SK-N-DZ (cell line): ENCODE data around the gene CEACAM20.
"Not testable (repeated sequence)": the region's sequence is repeated elsewhere in the genome, so short reads cannot be mapped to it uniquely, and the experiment has no call there.

Source experiments
- DNase-seq: peaks from one replicate; pipeline ENCODE4 v3.0.0-alpha.2; 2015; ENCODE audit warnings: low spot score

The CEACAM20 gene

GRCh38 chr19:44549507-44549906, 20.0 kb upstream of the CEACAM20 start:
- no peak for DNase-seq

- DNase-seq: no peak
Measured at GRCh38 chr19:44548736-44549135, 19.3 kb upstream of the CEACAM20 start.

DNA sequence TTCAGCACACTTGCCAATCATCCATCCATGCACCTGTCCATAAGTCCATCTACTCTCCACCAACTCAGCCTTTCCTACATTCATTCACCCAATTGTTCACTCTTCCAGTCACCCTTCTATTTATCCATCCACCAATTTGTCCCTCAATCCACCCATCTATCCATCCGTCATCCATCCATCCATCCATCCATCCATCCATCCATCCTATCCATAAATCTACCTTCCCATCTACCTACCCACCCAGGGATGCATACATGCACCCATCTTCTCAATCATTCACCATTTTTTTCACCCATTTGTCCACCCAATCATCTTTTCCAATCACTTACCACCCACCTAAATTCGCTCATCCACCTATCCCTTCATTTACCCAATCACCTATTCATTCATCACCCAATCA, 14.6 kb upstream of the CEACAM20 start:
- DNase-seq: no peak

DNA sequence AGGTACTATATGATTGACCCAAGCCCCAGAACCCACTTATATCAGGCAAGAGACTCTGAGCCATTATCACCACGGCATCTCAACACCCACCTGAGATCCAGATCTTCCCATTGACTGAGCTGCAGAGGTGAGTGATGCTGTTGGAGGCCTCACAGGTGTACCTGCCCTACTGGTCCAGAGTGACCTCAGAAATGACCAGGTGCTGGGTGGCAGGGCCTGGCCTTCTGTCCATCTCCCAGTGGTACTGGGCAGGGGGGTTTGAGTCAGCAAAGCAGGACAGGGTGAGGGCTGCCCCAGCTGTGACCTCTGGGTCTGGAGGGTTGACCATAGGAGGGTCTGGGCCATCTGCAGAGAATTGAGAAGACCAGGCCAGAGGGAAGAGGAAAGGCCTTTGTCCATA, 13.2 kb upstream of the CEACAM20 start:
- no peak for DNase-seq

DNA sequence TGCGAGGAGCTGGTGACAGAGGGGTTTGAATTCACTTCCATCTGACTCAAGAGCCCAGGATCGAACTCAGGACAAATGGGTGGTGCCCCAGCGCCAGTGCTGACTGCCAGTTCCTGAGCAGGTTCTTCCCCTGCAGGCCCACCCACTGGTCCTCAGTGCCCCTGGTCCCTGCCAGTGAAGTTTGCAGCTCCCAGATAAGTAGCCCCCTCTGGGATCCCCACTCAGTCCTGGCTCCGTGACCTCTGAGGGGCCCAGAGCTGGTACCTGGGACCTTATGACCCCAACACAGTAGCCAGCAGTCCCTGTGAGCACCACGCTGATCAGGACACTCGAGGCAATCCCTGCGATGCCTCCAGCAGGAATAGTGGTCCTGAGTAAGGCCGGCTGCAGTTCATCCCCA, 11.3 kb upstream of the CEACAM20 start:
- no peak for DNase-seq

DNA sequence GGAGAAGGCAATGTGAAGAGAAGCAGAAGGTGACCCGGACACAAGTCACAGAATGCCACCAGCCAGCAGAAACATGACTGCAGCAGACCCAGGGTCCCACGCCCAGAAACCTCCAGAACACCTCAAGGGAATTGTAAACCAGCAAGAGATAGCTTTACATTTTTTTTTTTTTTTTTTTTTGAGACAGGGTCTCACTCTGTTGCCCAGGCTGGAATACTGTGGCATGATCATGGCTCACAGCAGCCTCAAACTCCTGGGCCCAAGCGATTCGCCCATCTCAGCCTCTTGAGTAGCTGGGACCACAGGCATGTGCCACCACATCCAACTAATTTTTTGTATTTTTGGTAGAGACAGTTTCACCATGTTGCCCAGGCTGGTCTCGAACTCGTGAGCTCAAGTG, 10.5 kb upstream of the CEACAM20 start:
- DNase-seq: no peak

GRCh38 chr19:44539236-44539826, 9.9 kb upstream of the CEACAM20 start:
- no peak for DNase-seq

DNA sequence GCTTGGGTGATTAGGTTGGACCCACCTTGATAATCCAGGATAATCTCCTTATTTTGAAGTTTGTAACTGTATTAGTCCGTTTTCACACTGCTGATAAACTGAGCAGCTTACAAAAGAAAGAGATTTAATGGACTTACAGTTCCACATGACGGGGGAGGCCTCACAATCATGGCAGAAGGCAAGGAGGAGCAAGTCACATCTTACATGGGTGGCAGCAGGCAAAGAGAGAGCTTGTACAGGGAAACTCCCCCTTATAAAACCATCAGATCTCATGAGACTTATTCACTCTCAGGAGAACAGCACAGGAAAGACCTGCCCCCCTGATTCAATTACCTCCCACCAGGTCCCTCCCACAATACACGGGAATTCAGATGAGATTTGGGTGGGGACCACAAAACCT, 5.9 kb upstream of the CEACAM20 start:
- not testable (repeated sequence) for DNase-seq

DNA sequence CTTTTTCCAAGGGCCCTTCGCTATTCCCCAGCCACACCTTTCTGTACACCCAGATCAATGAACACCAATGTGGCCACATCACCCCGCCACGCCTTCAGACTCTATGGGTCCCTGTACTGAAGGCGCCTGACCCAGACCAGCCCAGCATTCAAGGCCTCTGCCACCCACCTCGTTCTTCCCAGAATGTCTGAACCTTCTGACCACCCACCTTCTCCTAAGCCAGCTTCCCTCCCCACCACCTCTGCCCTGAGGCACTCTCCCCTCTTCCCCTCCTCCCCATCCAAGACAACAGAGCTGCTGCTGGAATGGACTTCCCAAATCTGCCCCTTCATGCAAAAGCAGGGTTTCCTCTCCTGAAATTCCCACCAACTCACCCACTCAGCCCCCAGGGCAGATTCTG, 3.3 kb upstream of the CEACAM20 start:
- DNase-seq: no peak

DNA sequence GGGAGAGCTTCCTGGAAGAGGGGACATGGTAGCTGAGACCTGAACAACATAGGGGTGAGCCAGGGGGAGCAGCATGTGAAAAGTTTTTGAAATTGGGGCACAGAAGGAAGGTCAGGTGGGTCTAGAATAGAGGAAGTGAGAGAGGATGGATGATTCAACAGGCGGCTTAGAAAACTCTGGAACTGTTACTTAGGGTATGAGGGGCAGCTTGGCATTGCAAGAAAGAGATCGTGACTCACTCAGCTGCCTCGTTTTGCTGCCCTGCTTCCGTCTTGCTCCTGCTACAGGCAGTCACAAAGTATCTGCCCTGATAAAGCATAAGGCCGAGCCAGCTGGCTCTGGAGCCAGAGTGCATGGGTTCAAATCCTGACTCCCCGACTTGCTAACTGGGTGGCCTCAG, 1.3 kb upstream of the CEACAM20 start:
- DNase-seq: no peak

DNA sequence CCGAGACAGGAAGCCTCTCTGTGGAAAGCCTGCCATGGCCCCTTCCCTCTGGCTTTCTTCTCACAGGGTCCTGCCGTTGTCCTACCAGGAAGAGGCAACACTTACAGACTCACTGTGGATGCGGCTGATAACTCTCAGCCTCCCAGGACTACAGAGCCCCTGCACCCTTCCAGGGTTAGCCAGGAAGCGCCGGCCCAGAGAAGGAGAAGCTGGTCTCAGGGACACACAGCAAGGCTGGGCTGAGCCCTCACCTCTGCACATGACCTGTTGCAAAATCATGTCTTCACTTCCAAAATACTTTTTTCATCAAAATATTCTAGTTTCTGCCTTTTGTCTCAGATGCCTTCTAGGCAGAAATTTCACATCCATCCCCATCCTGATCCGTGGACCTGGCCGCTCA, 1.9 kb downstream of the CEACAM20 start:
- no peak for DNase-seq

DNA sequence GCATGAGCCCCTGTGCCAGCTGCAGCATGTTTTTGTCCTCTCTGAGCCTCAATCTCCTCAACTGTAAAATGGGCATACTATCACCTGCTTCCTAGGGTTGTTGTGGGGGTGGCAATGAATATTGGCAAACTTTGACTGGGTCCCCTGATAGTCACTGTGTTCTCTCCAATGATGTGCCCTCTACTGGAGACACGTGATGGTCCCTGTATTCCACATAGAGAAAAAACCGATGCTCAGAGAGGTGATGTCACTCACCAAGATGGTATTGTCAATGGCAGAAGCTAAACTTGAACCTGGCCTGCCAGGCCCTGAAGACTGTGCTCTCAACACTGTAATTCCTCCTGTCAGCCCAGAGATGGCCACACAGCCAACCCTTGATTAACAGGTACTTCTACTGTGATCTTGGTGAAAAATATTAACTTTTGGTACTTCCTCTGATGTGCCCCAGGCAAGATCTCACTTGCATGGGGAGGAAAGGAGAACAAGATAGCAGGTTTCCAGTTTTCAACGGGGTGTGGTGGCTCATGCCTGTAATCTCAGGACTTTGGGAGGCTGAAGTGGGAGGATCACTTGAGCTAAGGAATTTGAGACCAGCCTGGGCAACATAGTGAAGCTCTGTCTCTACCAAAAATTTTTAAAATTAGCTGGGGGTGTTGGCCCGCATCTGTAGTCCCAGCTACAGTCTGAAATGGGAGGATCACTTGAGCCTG, 3.6 kb downstream of the CEACAM20 start:
- DNase-seq: no peak

DNA sequence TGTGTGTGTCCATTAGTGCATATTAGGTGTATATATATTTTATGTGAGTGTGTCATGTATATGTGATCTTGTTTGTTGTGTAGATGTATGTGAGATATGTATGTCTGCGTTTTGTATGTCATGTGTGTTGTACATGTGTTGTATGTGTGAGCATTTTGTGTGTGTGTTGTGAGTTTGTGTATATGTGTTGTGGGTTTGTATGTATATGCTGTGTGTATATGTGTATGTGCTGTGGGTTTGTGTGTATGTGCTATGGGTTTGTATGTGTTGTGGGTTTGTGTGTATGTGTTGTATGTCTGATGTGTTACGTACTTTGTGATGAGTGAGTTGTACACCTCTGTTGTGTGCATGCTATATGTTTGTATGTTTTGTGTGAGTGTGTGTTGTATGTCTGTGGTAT, 8.1 kb downstream of the CEACAM20 start:
- no peak for DNase-seq

DNA sequence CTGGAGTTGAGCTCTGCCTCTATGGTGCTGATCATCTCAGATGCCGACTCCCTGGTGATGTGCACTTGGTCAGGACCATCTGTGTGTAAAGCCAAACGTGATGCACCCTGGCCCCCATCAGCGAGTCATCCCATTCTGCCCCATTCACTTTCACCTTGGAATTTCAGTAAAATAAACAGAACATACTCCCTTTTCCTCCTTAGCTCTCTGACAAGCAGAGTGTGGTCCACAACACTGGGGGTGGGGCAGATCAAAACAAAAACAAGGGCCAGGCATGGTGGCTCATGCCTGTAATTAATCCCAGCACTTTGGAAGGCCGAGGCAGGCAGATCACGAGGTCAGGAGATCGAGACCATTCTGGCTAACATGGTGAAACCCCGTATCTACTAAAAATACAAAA, 12.3 kb downstream of the CEACAM20 start:
- no peak for DNase-seq

- DNase-seq: no peak
Measured at GRCh38 chr19:44515907-44516306, 13.6 kb downstream of the CEACAM20 start.

DNA sequence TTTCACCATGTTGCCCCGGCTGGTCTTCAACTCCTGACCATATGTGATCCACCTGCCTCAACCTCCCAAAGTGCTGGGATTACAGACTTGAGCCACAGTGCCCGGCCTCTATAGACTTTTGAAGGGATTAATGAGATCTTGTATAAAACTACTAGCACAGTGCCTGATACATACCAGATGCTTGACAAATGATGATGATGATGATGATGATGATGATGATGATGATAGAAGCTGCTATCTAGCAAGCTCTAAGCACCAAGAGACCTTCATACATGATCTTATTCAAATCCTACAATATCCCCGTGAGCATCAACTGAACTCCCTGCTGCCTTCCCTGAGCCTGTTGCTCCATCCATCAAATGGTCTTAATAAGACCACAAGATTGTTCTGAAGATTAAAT, 14.4 kb downstream of the CEACAM20 start:
- DNase-seq: no peak

- peak; percentile 9 for DNase-seq
Measured at GRCh38 chr19:44512326-44513298, 16.9 kb downstream of the CEACAM20 start.

DNA sequence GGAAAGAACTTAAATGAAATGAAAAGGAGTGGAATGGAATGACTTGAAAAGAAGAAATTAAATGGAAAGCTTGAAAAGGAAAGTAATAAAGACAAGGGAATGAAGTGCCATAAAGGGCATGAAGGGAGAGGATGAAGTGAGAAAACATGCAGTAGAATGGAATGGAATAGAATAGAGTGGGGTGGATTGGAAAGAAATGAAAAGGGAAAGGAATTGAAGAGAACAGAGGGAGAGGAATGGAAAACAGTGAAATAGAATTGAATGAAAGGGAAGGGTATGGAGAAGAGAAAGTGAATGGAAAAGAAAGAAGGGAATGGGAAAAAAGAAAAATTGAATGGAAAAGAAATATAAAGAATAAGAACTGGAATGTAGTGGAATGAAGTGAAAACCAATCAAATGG, 20.0 kb downstream of the CEACAM20 start:
- no peak for DNase-seq

- peak; percentile 95 for DNase-seq
Measured at GRCh38 chr19:44499962-44500949, 29.2 kb downstream of the CEACAM20 start, which contains the start of gene ZNF180. ZNF180 (minus strand) TSS chr19:44500522; CDS start chr19:44497334, 3,188 bp downstream.

- DNase-seq: no peak
Measured at GRCh38 chr19:44499559-44499958, 29.9 kb downstream of the CEACAM20 start.

DNA sequence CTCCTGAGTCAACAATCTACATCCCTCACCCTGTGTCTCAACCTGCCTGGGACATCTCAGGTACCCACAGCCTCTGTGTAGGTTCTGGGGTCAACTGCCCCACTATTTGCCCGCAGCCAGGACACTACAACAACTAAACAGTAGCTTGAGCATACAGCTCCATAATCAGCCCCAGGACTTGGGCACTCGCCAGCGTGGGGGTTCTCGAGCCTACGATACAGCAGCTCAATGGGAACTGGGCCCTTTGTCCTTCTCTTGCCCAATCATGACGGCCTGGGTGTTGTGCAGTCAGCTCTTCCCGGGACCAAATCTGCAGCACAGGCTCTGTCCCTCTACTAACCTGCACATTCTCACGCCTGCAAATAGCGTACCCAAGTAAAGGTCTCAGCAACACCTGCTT, 30.5 kb downstream of the CEACAM20 start:
- no peak for DNase-seq
